Activated naive CD8-positive, alpha-beta T cell treated with anti-CD3 and anti-CD28 coated beads for 36 hours (primary cell): ENCODE measurements around the gene BCL6B. TPM values are rescaled to one million over a fixed set of nuclear protein-coding genes. Genes with fewer than 3 reads are reported as not detected.

Source experiments
- DNase-seq: peaks from one replicate; pipeline ENCODE4 v3.0.0; 2021
- H3K27ac Mint-ChIP-seq: one replicate; pipeline ENCODE4 v1.8.0; 2022; ENCODE audit warnings: mild to moderate bottlenecking, moderate library complexity, mixed read lengths
- H3K27me3 Mint-ChIP-seq: one replicate; pipeline ENCODE4 v1.8.0; 2022; ENCODE audit warnings: mild to moderate bottlenecking, mixed read lengths
- H3K36me3 Mint-ChIP-seq: one replicate; pipeline ENCODE4 v1.8.0; 2021; ENCODE audit warnings: mild to moderate bottlenecking, mixed read lengths
- H3K4me1 Mint-ChIP-seq: one replicate; pipeline ENCODE4 v1.8.0; 2021; ENCODE audit warnings: mixed read lengths
- H3K4me3 Mint-ChIP-seq: one replicate; pipeline ENCODE4 v1.8.0; 2022; ENCODE audit warnings: mild to moderate bottlenecking, moderate library complexity, mixed read lengths
- H3K9me3 Mint-ChIP-seq: one replicate; pipeline ENCODE4 v1.8.0; 2022; ENCODE audit warnings: mixed read lengths
- total RNA-seq, 2 experiments: library from RNA; stranded (reverse); gene quantifications; one replicate each; pipeline ENCODE4 v1.2.3, GENCODE V29; 2021

Gene BCL6B
- total RNA-seq, 2 experiments from 2014 or later, result 0.85 to 1.0 TPM

DNA sequence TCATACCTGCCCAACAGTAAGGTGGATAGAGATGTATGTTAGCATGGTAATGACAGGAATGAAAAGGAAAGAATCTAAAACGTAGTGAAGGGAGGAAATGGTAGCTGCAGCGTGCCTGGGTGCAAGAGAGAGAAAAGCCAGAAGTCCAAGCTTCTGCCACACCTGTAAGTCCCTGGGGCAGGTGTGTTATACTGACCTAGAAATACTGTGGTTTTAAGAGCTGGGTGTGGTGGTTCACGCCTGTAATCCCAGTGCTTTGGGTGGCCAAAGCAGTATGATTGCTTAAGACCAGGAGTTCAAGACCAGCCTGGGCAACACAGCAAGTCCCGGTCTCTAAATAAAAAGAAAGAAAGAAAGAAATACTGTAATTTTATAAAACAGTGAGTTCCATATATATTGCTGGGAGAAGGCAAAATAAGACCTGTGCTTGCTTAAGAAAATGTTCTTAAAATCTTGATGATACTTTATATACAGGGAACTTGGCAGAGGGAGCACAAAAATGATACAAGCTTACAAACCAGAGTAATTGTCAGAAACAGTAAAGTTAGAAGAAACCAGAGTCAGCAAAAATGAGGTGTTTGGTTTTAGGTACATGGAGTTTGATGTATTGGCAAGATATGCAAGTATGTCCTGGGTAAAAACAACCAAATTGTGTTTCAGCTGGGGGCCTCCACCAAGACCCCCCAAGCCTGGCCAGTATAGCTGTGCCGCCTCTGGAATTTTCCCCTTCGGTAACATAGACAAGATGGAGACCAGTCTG, 20.4 kb upstream of the BCL6B start:
- DNase-seq, result no peak
- Mint-ChIP-seq H3K27ac (no peak overlapping the region), H3K27me3 (no peaks in the 10 kb centered on the region), H3K4me1 (peaks cover 6% of the 10 kb centered on the region), H3K36me3 (peaks cover 8% of the 10 kb centered on the region), H3K9me3 (no peaks in the 10 kb centered on the region), H3K4me3 (no peak overlapping the region)

DNA sequence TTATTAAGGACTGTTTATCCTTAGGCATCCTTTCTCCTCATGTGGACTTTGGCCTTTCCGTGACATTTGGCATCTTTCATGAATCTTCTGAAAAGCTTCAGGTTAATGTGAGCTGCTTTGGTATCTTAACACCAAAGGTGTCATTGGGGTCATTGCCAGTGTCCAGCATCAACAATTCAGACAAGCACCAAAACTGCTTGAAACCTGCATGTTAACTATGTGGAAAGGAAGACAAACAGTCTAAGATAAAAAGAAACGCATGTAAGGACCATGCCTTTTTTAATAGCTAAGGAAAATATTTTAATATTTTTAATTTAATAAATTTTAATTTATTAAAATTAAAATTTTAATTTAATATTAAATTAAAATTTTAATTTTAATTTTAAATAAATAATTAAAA, 19.1 kb upstream of the BCL6B start:
- no peak overlapping the region for H3K27ac Mint-ChIP-seq
- peaks cover 4% of the 10 kb centered on the region for H3K36me3 Mint-ChIP-seq
- DNase-seq, result no peak
- peaks cover 13% of the 10 kb centered on the region for H3K4me1 Mint-ChIP-seq
- no peaks in the 10 kb centered on the region for H3K27me3 Mint-ChIP-seq
- no peak overlapping the region for H3K4me3 Mint-ChIP-seq
- H3K9me3 Mint-ChIP-seq, result no peaks in the 10 kb centered on the region

GRCh38 chr17:7004398-7005253, 18.2 kb upstream of the BCL6B start:
- no peak overlapping the region for H3K4me3 Mint-ChIP-seq
- H3K36me3 Mint-ChIP-seq, result peaks cover 3% of the 10 kb centered on the region
- peaks cover 18% of the 10 kb centered on the region for H3K4me1 Mint-ChIP-seq
- peak overlapping the region; percentile 10 for H3K27ac Mint-ChIP-seq
- H3K27me3 Mint-ChIP-seq, result no peaks in the 10 kb centered on the region
- no peaks in the 10 kb centered on the region for H3K9me3 Mint-ChIP-seq
- DNase-seq, result no peak

GRCh38 chr17:7005716-7006115, 17.1 kb upstream of the BCL6B start:
- H3K4me3 Mint-ChIP-seq, result no peak overlapping the region
- no peak for DNase-seq
- H3K27ac Mint-ChIP-seq, result no peak overlapping the region
- H3K4me1 Mint-ChIP-seq, result peaks cover 28% of the 10 kb centered on the region
- H3K36me3 Mint-ChIP-seq, result peaks cover 5% of the 10 kb centered on the region
- no peaks in the 10 kb centered on the region for H3K27me3 Mint-ChIP-seq
- no peaks in the 10 kb centered on the region for H3K9me3 Mint-ChIP-seq

- peaks cover 5% of the 10 kb centered on the region for H3K36me3 Mint-ChIP-seq
- no peak overlapping the region for H3K27ac Mint-ChIP-seq
- no peaks in the 10 kb centered on the region for H3K9me3 Mint-ChIP-seq
Measured at GRCh38 chr17:7007143-7007542, 15.7 kb upstream of the BCL6B start.

GRCh38 chr17:7010523-7010922, 12.3 kb upstream of the BCL6B start:
- Mint-ChIP-seq H3K4me1 (peaks cover 42% of the 10 kb centered on the region), H3K27me3 (no peaks in the 10 kb centered on the region), H3K27ac (peak overlapping the region; percentile 17), H3K36me3 (peaks cover 22% of the 10 kb centered on the region), H3K9me3 (no peaks in the 10 kb centered on the region), H3K4me3 (peak overlapping the region; percentile 97)
- no peak for DNase-seq

More at GRCh38 chr17:7007143-7007542, 15.7 kb upstream of the BCL6B start:
- Mint-ChIP-seq H3K4me3 (no peak overlapping the region), H3K4me1 (peaks cover 37% of the 10 kb centered on the region), H3K27me3 (no peaks in the 10 kb centered on the region)
- DNase-seq, result no peak

- Mint-ChIP-seq H3K4me3 (peak overlapping the region; percentile 97), H3K9me3 (no peaks in the 10 kb centered on the region), H3K27ac (peak overlapping the region; percentile 98), H3K27me3 (no peaks in the 10 kb centered on the region), H3K4me1 (peaks cover 51% of the 10 kb centered on the region), H3K36me3 (peaks cover 28% of the 10 kb centered on the region)
- no peak for DNase-seq
Measured at GRCh38 chr17:7011415-7011814, 11.4 kb upstream of the BCL6B start.

- peaks cover 33% of the 10 kb centered on the region for H3K36me3 Mint-ChIP-seq
- H3K4me1 Mint-ChIP-seq, result peaks cover 55% of the 10 kb centered on the region
- peak overlapping the region; percentile 97 for H3K4me3 Mint-ChIP-seq
- H3K27ac Mint-ChIP-seq, result peak overlapping the region; percentile 98
- H3K27me3 Mint-ChIP-seq, result no peaks in the 10 kb centered on the region
- DNase-seq, result no peak
- H3K9me3 Mint-ChIP-seq, result no peaks in the 10 kb centered on the region
Measured at GRCh38 chr17:7011942-7012254, 11.0 kb upstream of the BCL6B start.

DNA sequence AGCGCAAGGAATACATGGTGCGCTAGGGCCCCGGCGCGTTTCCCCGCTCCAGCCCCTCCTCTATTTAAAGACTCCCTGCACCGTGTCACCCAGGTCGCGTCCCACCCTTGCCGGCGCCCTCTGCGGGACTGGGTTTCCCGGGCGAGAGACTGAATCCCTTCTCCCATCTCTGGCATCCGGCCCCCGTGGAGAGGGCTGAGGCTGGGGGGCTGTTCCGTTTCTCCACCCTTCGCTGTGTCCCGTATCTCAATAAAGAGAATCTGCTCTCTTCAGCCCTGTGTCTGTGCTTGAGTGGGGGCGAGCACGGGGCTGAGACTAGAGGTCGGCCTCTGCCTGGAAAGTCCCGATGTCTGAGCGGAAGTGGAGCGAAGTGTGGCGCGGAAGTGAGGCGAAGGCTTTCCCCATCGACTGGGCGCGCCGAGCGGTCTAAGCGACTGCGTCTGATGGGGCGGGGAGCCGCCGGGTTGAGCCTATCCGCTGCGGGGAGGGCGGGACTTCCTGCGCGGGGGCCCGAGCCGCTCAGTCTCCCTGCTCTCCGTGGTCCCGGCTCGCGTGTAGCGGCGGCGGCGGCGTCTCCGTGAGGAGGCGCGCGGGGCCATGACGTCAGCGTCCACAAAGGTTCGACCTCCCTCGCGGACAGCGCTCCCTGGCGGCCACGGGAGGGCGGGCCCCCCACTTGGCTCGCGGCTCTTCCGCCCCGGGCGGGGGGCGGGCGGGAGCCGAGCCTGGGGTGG, 8.4 kb upstream of the BCL6B start:
- Mint-ChIP-seq H3K4me3 (peak overlapping the region; percentile 97), H3K36me3 (peaks cover 44% of the 10 kb centered on the region)

GRCh38 chr17:7014995-7015958, 7.6 kb upstream of the BCL6B start:
- peak overlapping the region; percentile 89 for H3K4me3 Mint-ChIP-seq
- H3K4me1 Mint-ChIP-seq, result peaks cover 56% of the 10 kb centered on the region
- H3K36me3 Mint-ChIP-seq, result peaks cover 41% of the 10 kb centered on the region
- H3K9me3 Mint-ChIP-seq, result no peaks in the 10 kb centered on the region
- DNase-seq, result peak; percentile 85
- no peaks in the 10 kb centered on the region for H3K27me3 Mint-ChIP-seq
- peak overlapping the region; percentile 97 for H3K27ac Mint-ChIP-seq

More for the DNA sequence above, 8.4 kb upstream of the BCL6B start:
- Mint-ChIP-seq H3K27ac (peak overlapping the region; percentile 98), H3K4me1 (peaks cover 60% of the 10 kb centered on the region), H3K9me3 (no peaks in the 10 kb centered on the region), H3K27me3 (no peaks in the 10 kb centered on the region)
- DNase-seq, result peak; percentile 98

- Mint-ChIP-seq H3K27me3 (no peaks in the 10 kb centered on the region), H3K4me1 (peaks cover 56% of the 10 kb centered on the region), H3K27ac (peak overlapping the region; percentile 97), H3K36me3 (peaks cover 39% of the 10 kb centered on the region), H3K9me3 (no peaks in the 10 kb centered on the region), H3K4me3 (peak overlapping the region; percentile 89)
- peak; percentile 21 for DNase-seq
Measured at GRCh38 chr17:7016418-7016817, 6.4 kb upstream of the BCL6B start.

GRCh38 chr17:7016886-7017826, 5.7 kb upstream of the BCL6B start:
- Mint-ChIP-seq H3K4me3 (peak overlapping the region; percentile 89), H3K4me1 (peaks cover 58% of the 10 kb centered on the region), H3K36me3 (peaks cover 39% of the 10 kb centered on the region), H3K27me3 (no peaks in the 10 kb centered on the region), H3K27ac (peak overlapping the region; percentile 36), H3K9me3 (no peaks in the 10 kb centered on the region)
- DNase-seq, result no peak

- Mint-ChIP-seq H3K27me3 (peaks cover 4% of the 10 kb centered on the region), H3K27ac (peak overlapping the region; percentile 40), H3K36me3 (peaks cover 37% of the 10 kb centered on the region), H3K4me1 (peaks cover 61% of the 10 kb centered on the region), H3K4me3 (peak overlapping the region; percentile 30), H3K9me3 (no peaks in the 10 kb centered on the region)
- DNase-seq, result peak; percentile 47
Measured at GRCh38 chr17:7017827-7018200, 5.0 kb upstream of the BCL6B start.
